Fibroblast of mammary gland (primary cell): ENCODE data around the gene SF1.

Experiments
- DNase-seq: peaks from one replicate; pipeline ENCODE4 v3.0.0-alpha.2; 2010; ENCODE audit warnings: low read depth
- H3K4me3 ChIP-seq: 2 replicates; pipeline ENCODE4 v1.5.1; 2011; ENCODE audit warnings: low read depth, mild to moderate bottlenecking, low read length, moderate library complexity; ENCODE audit not compliant: control insufficient read depth
- TF ChIP-seq, protein P1 (sequence below): conservative IDR thresholded peaks from 2 replicates; pipeline ENCODE4 v1.5.1; 2011; ENCODE audit warnings: low read depth, low read length, inconsistent platforms; ENCODE audit not compliant: control insufficient read depth, insufficient read depth

SF1 gene

DNA sequence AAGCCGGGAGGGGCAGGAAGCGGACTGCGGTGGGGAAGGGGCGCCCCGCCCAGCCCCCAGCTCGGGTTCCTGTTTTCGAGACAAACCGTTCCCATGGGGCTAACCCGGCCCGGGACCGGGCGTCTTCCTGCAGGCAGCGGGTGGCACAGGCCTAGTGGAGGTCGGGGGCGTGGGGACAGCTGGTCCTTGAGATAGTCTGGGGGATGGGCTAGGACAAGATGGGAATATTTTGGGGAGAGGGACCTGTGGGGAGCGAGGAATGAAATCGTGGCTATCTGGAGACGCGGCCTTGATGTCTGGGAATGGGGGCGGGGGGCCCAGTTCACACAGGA lies 33.2 kb downstream of the SF1 start:
- TF ChIP-seq, protein P1, sequence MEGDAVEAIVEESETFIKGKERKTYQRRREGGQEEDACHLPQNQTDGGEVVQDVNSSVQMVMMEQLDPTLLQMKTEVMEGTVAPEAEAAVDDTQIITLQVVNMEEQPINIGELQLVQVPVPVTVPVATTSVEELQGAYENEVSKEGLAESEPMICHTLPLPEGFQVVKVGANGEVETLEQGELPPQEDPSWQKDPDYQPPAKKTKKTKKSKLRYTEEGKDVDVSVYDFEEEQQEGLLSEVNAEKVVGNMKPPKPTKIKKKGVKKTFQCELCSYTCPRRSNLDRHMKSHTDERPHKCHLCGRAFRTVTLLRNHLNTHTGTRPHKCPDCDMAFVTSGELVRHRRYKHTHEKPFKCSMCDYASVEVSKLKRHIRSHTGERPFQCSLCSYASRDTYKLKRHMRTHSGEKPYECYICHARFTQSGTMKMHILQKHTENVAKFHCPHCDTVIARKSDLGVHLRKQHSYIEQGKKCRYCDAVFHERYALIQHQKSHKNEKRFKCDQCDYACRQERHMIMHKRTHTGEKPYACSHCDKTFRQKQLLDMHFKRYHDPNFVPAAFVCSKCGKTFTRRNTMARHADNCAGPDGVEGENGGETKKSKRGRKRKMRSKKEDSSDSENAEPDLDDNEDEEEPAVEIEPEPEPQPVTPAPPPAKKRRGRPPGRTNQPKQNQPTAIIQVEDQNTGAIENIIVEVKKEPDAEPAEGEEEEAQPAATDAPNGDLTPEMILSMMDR = no peak
- H3K4me3 ChIP-seq = peak overlapping the region; percentile 9
- no peak for DNase-seq

DNA sequence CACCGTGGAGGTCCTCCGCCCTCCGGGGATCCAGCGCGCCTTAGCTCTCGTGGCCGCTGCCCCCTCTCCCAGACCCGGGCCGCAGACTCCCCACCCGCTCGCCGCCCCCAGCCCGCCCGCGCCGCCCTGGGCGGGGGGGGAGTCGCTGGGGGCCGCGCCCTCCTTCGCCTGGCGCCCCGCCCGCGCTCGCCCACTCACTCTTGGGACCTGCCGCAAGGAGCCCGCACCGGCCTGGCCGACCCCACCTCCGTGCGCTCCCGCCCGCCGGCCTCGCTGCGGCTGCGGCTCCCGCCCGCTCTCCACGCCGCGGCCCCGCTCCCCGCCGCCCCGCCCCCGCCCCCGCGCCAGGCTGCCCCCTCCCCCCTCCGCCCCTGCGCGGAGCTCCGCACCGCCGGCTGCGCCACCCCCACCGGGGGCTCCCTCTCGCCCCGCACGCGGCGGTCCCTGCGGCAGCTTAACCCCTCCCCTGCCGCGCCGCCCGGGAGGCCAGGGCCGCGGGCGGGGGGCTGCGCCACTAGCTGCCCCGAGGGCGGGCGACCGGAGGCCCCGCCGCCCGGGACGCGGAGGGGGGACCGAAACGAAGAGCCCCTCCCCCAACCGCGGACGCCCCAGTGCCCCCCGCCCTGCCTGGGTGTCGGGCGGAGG lies 33.7 kb downstream of the SF1 start:
- no peak for DNase-seq
- TF ChIP-seq, protein P1 = no peak
- H3K4me3 ChIP-seq = no peak overlapping the region

DNA sequence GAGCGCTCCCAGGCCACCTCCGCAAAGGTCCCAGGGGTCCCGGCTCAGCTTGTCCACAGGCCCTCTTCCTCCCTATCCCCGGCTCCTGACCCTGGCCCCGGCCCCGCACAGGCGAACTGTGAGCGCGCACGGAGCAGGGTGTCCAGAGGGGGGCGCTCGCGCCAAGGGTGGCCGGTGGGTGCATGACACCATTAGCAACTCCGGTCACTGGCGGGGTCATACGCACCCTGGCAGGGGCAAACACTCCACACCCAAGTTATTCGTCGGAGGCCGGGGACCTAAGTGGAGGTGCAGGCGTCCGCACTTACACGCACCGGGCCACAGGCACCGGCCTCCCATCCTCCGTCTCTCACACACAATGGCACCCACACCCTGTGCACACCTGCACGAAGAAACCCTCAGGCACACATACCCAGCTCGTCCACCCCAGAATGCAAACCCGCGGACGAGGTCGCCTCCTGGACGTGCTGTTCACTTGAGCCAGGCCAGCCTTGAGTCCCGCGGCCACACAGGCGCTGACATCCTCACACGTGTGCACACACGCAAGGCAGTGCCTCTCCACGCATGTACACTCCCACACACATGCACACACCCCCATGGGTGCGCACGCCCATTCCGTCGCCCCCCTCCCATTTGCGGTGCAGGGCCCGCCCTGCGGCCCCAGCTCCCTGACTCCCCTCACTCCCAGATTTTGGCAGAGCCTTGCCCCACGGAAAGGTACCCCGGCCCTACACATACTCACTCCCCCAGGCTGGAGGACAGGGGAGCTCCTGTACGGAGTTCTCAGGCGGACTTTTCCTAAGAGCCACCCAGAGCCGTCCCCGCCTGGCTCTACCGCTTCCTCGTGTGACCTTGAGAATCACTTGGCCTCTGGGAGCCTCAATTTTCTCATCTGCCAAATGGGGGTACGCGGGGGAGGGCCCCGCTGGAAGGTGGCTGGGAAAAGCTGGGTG lies 34.5 kb downstream of the SF1 start, which contains the start of gene RASGRP2:
Gene RASGRP2, minus strand, starts transcription at position 552 of the 953 bp plus-strand sequence. CDS start 1,276 bp downstream, outside the sequence.
- TF ChIP-seq, protein P1 = peak; percentile 42
- peak; percentile 25 for DNase-seq
- H3K4me3 ChIP-seq = no peak within 1 kb of the TSS

DNA sequence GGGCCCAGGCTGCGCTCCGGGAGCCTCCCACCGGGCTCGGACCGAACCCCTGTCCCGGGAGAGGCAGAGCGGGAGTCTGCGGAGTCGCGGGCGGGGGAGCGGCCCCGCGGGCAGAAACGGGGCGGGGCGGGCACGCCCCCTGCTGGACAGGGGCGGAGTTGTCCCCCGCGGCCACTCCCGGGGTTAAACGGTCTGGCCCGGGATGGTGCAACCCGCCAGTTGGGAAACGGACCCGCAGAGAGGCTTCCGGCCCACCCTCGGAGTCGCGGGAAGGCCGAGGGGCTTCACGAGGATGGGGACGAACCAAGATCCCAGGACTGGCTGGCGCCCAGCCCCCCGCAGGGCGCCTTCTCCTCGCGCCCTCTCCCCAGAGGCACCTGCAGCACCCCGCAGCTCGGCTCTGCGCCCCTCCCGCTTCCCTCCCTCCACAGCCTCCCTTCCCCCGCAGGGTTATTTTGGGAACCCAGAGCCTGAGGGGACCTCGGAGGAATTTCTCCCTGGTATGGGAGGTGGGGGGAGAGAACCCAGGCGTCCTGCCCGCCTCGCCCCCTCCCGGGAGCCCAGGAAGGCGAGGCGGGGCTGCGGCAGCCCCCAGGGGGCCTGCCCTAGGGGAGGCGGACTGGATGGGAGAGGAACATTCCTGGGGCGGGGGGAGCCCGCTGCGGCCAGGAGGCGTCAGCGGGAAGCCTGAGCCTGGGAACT lies 35.3 kb downstream of the SF1 start:
- TF ChIP-seq, protein P1 = peak; percentile 51
- H3K4me3 ChIP-seq = peak overlapping the region; percentile 26
- DNase-seq = no peak

DNA sequence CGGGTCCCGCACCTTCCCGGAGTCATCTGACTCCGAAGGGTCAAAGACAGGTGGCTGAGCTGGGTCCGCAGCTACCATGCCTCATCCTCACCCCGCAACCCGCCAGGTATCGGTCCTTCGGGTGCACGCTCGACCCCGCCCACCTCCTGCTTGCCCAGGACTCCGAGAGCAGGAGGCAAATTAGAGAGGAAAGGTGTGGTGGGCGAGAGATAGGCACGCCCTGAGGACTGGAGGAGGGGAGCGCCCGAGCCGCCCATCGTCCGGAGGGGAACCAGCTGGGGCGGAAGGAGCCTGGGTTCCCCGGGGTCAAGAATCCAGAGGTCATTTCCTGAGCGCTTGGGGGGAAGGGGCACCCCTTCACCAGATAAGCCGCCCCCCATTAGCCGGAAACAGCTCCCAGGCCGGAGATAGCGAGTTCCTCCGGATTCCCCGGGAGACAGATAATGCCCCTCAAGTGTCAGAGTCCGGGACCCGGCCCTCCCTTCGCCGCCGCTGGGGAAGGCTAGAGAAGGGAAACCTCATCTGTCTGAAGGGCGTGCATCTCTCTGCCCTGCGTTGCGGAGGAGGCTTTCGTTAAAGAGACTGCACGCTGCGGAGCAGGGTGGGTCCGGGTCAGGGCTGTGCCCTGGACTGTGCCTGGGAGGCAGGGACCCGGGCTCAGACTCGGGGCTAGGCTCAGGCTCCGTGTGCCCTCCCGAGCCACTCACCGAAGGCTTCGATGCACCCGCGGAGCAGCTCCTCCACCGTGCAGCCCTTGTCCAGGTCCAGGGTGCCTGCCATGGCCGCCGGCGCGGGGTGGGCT lies 36.1 kb downstream of the SF1 start:
- TF ChIP-seq, protein P1 = no peak
- DNase-seq = no peak

DNA sequence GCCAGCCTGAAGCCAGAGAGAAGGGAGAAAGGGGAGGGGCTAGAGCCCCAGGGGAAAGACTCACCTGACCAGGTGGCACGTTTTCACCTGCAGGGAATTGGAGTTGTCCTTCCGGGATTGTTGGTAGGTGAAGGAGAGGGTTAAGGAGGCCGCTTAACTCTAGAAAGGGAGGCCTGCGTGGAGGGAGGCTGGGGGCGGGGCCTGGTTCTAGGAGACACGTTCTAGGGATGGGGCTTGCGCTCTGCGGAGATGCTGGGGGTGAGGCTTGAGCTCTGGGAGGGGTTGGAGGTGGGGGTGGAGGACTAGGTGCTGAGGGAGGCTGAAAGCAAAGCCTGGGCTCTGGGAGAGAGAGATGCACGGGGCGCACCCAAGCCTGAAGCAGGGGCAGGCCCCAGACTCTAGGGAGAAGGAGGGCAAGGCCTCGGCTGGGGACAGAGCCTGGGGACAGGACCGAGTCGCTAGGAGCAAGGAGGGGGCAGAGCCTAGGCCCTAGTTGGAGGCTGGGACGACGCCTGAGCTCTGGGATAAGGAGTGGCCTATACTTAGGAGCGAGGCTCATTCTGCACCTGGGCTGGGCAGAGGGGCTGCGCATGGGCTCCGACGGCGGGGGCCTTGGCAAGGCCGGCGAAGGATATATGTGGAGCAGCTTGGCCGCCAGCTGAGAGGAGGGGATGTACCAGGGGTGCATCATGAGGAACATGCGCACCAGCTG lies 36.8 kb downstream of the SF1 start:
- H3K4me3 ChIP-seq = no peak overlapping the region
- no peak for DNase-seq
- TF ChIP-seq, protein P1 = no peak

More for the DNA sequence above, 36.1 kb downstream of the SF1 start:
- peak overlapping the region; percentile 26 for H3K4me3 ChIP-seq
